HG03280 (cell line): Measurements from ENCODE around the gene CCL20.
A peak's percentile ranks its signal among the peaks of the same experiment; 100 is the strongest.
"Not testable (repeated sequence)": the region's sequence is repeated elsewhere in the genome, so short reads cannot be mapped to it uniquely, and the experiment has no call there.

Experiments
- ATAC-seq: cut with Tn5 transposase; IDR thresholded peaks from one replicate; pipeline ENCODE4 v1.9.1; 2021; ENCODE audit warnings: mild to moderate bottlenecking, moderate library complexity; ENCODE audit not compliant: unreplicated experiment

Gene CCL20, protein sequence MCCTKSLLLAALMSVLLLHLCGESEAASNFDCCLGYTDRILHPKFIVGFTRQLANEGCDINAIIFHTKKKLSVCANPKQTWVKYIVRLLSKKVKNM

GRCh38 chr2:227813562-227814353 lies at the start of gene CCL20:
CCL20 (plus strand) TSS chr2:227813842; CDS start chr2:227813912, 70 bp downstream.
- no peak for ATAC-seq

GRCh38 chr2:227765788-227766372 lies 47.8 kb upstream of the CCL20 start:
- ATAC-seq, result no peak

DNA sequence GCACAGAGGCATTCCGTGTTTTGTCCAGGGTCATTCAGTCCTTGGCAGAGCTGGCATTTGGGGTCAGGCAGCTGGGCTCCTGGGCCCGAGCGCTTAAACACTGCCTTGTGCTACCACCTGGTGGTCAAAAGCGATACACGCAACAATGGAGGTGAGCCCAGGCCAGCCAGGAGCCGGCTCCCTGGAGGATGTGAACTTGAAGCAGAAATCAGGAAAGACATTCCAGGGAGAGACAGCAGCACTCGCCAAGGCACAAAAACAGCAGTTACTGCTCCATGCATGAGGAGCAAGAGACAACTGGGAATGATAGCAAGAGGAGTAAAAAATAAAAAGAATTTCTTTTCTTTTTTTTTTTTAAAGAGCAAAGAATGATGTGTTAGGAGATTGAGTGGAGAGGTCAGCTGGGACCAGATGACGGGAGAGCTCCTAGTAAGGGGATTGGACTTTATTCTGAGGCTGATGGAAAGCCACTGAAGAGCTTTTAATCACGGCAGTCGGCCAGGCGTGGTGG lies 47.2 kb upstream of the CCL20 start:
- peak; percentile 97 for ATAC-seq

DNA sequence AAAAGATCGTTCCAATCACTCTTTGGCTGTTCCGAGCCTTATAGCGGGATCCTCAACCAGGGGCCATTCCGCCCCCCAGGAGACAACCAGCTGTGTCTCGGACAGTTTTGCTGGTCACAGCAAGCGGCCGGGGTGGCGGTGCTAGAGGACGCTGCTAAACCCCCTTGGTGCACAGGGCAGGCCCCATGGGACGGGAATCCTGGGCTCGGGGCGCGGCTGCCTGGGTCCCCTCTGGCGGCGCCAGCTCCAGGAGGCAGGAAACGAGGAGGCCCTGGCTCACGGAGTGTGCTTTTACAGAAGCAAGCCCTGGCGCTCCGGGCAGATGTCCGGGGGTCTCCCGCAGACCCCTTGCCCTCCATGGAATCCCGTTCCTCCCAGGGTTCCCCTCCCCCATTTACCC lies 45.8 kb upstream of the CCL20 start:
- no peak for ATAC-seq

- ATAC-seq, result no peak
These were observed 41.4 kb upstream of the CCL20 start for GRCh38 chr2:227772197-227772661.

DNA sequence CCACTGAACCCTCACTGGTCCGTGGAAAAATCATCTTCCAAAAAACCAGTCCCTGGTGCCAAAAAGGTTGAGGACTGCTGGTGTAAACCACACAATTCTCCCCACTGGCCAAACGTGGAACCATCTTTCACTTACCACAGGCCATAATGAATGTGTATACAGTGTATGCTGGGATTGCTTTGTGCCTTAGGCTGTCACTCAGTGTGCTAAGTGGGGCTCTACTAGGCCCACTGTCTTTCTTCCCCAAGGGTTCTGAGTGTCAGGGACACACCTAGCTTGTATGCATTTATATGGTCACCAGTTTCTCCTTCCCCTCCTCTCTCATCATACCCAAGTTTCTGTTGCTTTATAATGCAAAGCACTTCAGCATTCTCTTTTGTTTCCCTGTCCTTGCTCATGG lies 40.7 kb upstream of the CCL20 start:
- ATAC-seq, result no peak

DNA sequence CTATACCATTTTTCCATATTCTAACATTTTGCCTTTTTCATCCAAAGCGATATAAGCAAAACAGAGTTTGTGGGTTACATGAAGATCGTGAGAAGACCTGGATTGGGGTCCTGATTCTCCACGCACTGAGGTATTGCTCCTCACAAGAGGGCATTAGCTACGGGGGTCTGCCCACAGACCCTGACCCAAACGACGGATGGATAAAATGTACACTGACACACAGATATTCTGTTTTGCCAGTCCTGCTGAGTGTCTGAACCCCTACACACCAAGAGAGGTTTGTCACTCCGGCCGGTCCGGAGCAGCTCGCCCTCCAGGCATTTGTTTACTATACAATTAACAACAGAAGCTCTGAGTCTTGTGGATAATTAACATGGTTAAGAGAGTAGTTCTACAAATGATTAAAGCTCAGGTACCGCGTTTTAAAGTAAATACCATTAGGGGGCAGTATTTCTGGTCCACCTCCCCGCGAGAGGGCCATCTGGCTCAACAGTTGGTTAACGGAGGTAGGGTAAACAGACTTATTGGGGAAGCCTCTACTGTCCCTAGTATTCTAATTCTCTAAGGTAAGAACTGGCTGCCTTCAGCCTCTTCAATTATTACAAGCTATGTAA lies 39.5 kb upstream of the CCL20 start:
- ATAC-seq, result no peak

- no peak for ATAC-seq
These were observed 38.5 kb upstream of the CCL20 start for GRCh38 chr2:227774895-227775842.

DNA sequence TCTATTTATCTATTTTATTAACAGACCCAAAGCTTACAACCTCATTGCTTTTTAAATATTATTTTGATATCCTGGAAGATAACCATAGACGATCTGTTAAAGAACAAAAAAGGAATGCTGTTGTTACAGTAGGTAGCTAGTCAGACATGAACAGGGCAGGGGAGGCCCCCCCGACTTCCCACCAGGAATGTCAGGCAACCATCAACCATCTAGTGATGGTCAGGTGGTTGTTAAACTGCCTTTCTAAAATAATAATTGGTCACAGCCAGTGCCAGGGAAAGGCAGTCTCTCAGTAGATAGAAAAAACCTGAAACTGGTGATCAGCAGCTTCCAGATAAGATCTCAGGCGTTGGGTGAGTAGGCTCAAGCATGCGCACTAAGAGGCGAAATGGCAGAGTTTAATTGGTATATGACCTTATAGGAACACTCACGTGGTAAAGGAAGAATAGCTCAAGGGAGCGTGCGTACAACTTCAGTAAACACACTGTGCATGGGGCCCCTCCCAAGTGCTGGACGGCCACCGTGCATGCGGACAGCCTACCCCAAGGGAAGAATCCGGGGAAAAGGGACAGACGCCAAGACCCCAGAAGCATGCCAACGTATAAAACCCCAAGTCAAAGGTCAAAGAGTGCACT lies 32.5 kb upstream of the CCL20 start:
- no peak for ATAC-seq

DNA sequence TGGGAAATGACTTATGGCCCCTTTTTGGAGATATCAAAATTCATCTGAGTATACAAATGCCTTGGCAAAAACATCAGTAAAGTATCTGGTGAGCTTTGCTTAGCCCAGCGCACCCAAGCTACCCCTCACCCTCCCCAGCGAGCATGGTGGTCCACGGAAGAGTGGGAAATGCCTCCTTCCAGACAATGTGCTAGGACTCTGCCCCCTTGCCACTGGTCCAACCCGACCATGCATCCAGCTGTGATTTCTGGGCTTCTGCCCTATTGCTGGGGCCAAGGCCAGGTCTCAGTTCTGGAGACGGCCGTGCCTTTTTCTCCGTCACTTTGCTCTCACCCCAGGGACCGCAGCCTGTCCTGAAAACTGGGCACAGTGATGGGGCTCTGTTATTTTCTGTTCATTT lies 31.8 kb upstream of the CCL20 start:
- ATAC-seq, result no peak

GRCh38 chr2:227782804-227783203 lies 30.8 kb upstream of the CCL20 start:
- peak; percentile 44 for ATAC-seq

- peak; percentile 96 for ATAC-seq
These were observed 30.1 kb upstream of the CCL20 start for GRCh38 chr2:227783404-227784138.

GRCh38 chr2:227785293-227785692 lies 28.3 kb upstream of the CCL20 start:
- ATAC-seq, result no peak

DNA sequence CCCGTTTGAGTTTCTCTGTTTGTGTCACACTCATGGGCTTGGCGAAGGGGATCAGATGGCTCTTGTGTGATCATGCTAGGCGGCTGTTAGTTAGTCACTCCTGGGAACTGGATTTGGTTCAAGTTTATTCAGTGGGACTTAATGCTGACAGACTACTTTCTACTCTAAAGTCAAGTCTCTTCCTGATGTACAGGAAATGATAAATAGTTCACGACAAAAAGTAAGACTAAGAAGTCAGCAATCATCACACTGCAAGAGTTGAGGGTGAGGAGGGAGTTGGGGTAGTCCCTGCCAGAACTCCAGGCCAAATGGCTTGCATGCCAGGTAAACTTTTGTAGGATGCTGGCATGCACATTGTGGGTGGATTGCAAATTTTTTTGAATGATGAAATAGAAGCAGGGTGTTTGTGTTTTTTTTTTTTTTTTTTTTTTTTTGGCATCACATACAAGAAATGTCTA lies 25.1 kb upstream of the CCL20 start:
- ATAC-seq, result no peak

DNA sequence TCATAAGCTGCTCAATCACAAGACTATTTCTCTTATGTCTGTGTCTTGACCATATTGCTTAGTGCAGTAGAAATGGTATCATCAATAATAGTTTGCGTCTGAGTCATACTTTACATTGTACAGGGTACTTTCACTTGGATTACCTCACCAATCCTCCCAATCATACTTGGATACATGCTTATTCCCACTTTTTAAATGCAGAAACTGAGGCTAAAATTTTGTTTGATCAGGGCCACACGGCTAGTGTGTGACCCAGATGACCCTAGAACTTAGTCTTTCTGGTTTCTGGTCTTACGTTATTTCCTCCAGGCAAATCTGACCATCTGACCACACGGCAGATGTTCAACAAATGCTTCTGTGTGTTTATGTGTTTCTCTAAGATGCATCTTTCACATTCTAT lies 23.8 kb upstream of the CCL20 start:
- ATAC-seq, result peak; percentile 92

DNA sequence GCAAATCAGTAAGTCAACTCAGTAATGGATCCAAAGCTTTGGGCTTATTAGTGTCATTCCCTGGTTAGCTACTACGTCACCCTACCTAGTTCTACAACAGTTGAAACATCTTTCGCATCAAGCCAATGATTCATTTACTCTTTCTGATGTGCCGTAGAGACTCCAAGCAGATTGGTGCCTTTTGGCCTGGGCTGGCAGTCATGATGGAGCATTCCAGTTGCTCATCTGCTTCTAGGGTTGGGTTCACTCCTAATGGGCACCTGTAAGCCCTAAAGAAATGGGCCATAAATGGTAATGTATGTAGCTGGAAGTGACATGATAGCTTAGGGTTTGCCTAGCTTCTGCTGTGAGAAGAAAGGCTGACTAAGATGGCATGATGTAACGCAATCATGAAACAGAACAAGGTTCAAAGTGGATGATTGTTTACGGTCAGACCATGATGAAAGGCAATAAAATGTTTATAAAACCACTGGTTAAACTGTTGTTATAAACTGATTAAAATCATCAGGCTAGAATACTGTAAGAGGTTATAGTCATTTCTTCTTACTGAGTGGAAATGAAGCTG lies 20.4 kb upstream of the CCL20 start:
- no peak for ATAC-seq

DNA sequence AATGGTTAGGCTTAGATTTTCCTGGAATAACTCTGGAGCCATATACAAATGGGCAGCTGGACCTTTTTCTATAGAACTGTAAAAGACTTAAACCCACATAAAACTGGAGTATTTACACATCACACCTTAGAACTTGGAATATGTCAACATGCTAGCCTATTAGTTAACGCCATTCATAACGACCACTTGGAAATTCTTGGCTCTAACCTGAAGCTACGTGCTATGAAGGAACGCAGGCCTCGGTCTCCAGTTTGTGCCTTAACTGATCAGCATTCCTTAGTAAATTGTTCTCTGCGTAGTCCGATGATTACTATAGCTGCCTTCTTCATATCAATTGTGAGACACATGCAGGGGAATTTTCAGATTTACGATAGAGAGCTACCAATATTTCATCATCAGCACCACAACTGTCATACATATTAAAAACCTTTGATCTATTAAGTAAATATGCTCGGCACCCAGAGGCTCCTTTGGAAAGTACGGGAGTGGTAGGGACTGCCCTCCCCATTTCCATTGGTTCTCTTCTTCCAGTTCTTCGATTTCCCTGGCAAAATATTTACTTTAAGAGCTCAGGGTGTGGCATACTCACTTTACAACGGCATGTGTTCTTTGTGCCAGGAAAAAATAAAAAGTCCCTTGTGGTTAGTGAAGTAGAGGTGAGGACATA lies 17.5 kb upstream of the CCL20 start:
- no peak for ATAC-seq

- ATAC-seq, result not testable (repeated sequence)
These were observed 16.9 kb upstream of the CCL20 start for GRCh38 chr2:227796768-227797167.
